ENCODE data around the gene UNC13A.

GRCh38 chr19:17605761-17606589 lies 82.2 kb downstream of the UNC13A start:
- TF ChIP-seq CTCF (IDR thresholded peaks at IDR 0.05) (peak; percentile 72), EZH2 (IDR thresholded peaks at IDR 0.05) (no peak)
